HepG2 (cell line): Measurements from ENCODE around the gene BOD1L1. TPM values are rescaled to one million over a fixed set of nuclear protein-coding genes. Genes with fewer than 3 reads are reported as not detected.

Source experiments
- ARID4A ChIP-seq: sonication (generic); formaldehyde crosslinking; IDR thresholded peaks from 2 replicates; pipeline ENCODE4 v1.5.0; 2020; ENCODE audit warnings: mild to moderate bottlenecking, missing genetic modification reagents, borderline replicate concordance
- ATRX ChIP-seq: sonication (generic); formaldehyde crosslinking; IDR thresholded peaks from 2 replicates; pipeline ENCODE4 v1.4.0; 2020; ENCODE audit warnings: missing genetic modification reagents, borderline replicate concordance
- CBX2 ChIP-seq, 2 experiments: fragments of 200-600 bp in 1 of 2; sonication (generic); formaldehyde crosslinking in 1 of 2; IDR thresholded peaks; 2 replicates each; pipeline versions ENCODE4 v1.7.0 to v1.8.1; 2018 to 2022; ENCODE audit warnings: low read depth in 2 of 2, low read length in 1 of 2, mild to moderate bottlenecking in 1 of 2, missing genetic modification reagents in 1 of 2
- CREB3 ChIP-seq: sonication (generic); formaldehyde crosslinking; IDR thresholded peaks from 2 replicates; pipeline ENCODE4 v1.5.0; 2020; ENCODE audit warnings: missing genetic modification reagents
- FOXK2 ChIP-seq: fragments of 450-650 bp; IDR thresholded peaks from 2 replicates; pipeline ENCODE4 v1.6.1; 2016
- GABPB1 ChIP-seq: IDR thresholded peaks from 2 replicates; pipeline ENCODE4 v1.6.1; 2016; ENCODE audit warnings: mild to moderate bottlenecking, missing genetic modification reagents, moderate library complexity, missing compliant biosample characterization
- MATR3 ChIP-seq: sonication (generic); formaldehyde crosslinking; IDR thresholded peaks from 2 replicates; pipeline ENCODE4 v1.4.0; 2020; ENCODE audit warnings: missing genetic modification reagents
- MIER2 ChIP-seq: IDR thresholded peaks from 2 replicates; pipeline ENCODE4 v1.6.1; 2016; ENCODE audit warnings: missing biosample characterization, missing genetic modification reagents
- NR2F2 ChIP-seq: IDR thresholded peaks from 2 replicates; pipeline ENCODE4 v1.6.1; 2012; ENCODE audit warnings: low read depth, inconsistent platforms, borderline replicate concordance
- PCBP1 ChIP-seq: fragments of 200-400 bp; formaldehyde crosslinking; IDR thresholded peaks from 2 replicates; pipeline ENCODE4 v1.6.1; 2017; ENCODE audit warnings: mild to moderate bottlenecking, low read depth, low read length, borderline replicate concordance
- PPARG ChIP-seq: conservative IDR thresholded peaks from 2 replicates; pipeline ENCODE4 v1.6.1; 2016; ENCODE audit warnings: missing biosample characterization, missing genetic modification reagents
- RBAK ChIP-seq: sonication (generic); formaldehyde crosslinking; IDR thresholded peaks from 2 replicates; pipeline ENCODE4 v1.5.1; 2020; ENCODE audit warnings: mild to moderate bottlenecking, missing genetic modification reagents
- RBFOX2 ChIP-seq: fragments of 200-400 bp; formaldehyde crosslinking; IDR thresholded peaks from 2 replicates; pipeline ENCODE4 v1.6.1; 2017; ENCODE audit warnings: low read depth, mild to moderate bottlenecking, low read length
- SNAPC2 ChIP-seq: sonication (generic); formaldehyde crosslinking; IDR thresholded peaks from 2 replicates; pipeline ENCODE4 v1.8.1; 2022; ENCODE audit warnings: mild to moderate bottlenecking, missing genetic modification reagents
- TFAP4 ChIP-seq: sonication (generic); IDR thresholded peaks from 2 replicates; pipeline ENCODE4 v1.6.1; 2016; ENCODE audit warnings: low read depth, borderline replicate concordance
- ZBTB38 ChIP-seq: sonication (generic); formaldehyde crosslinking; IDR thresholded peaks from 2 replicates; pipeline ENCODE4 v1.5.1; 2020; ENCODE audit warnings: mild to moderate bottlenecking, missing genetic modification reagents
- ZBTB42 ChIP-seq: sonication (generic); formaldehyde crosslinking; IDR thresholded peaks from 2 replicates; pipeline ENCODE4 v1.5.0; 2020; ENCODE audit warnings: mild to moderate bottlenecking, missing genetic modification reagents
- ZFP91 ChIP-seq: sonication (generic); formaldehyde crosslinking; IDR thresholded peaks from 2 replicates; pipeline ENCODE4 v1.9.0; 2022; ENCODE audit warnings: missing genetic modification reagents, mild to moderate bottlenecking, borderline replicate concordance
- ZNF383 ChIP-seq: sonication (generic); formaldehyde crosslinking; IDR thresholded peaks from 2 replicates; pipeline ENCODE4 v1.4.0; 2020; ENCODE audit warnings: missing genetic modification reagents, mild to moderate bottlenecking, borderline replicate concordance
- ZNF510 ChIP-seq: sonication (generic); formaldehyde crosslinking; IDR thresholded peaks from 2 replicates; pipeline ENCODE4 v1.4.0; 2020; ENCODE audit warnings: low read depth, mild to moderate bottlenecking, missing genetic modification reagents
- ZNF572 ChIP-seq: sonication (generic); formaldehyde crosslinking; IDR thresholded peaks from 2 replicates; pipeline ENCODE4 v1.5.1; 2020; ENCODE audit warnings: mild to moderate bottlenecking, missing genetic modification reagents
- ZSCAN12 ChIP-seq: sonication (generic); formaldehyde crosslinking; IDR thresholded peaks from 2 replicates; pipeline ENCODE4 v1.9.0; 2021; ENCODE audit warnings: mild to moderate bottlenecking, missing genetic modification reagents
- ZSCAN20 ChIP-seq: sonication (generic); formaldehyde crosslinking; IDR thresholded peaks from 2 replicates; pipeline ENCODE4 v1.4.0; 2020; ENCODE audit warnings: missing genetic modification reagents, mild to moderate bottlenecking, borderline replicate concordance
- polyA plus RNA-seq, 8 experiments: library from polyadenylated mRNA; depleted of rRNA in 3 of 8; stranded (reverse) in 7 of 8; unstranded in 1 of 8; fragments of >200 nt; fragmentation: Illumina TruSeq in 4 of 8; extraction: Trizol in 4 of 8; gene quantifications; 2 replicates each; pipeline versions ENCODE4 v1.2.1 to v1.2.3, GENCODE V29; 2011 to 2016; ENCODE audit warnings: low read depth in 4 of 8, missing spikeins in 1 of 8, mixed read lengths in 1 of 8; ENCODE audit not compliant: insufficient read depth in 1 of 8
- total RNA-seq, 5 experiments: library from RNA; depleted of rRNA; stranded (reverse); fragments of >200 nt; fragmentation: Illumina TruSeq; extraction: Trizol; gene quantifications; 2 replicates each; pipeline ENCODE4 v1.2.3, GENCODE V29; 2016; ENCODE audit warnings: low read depth in 1 of 5

BOD1L1 gene
- total and polyA plus RNA-seq, 2 of the 13 experiments (the other 11 are each of a cell fraction or from before 2014, with no cell fraction given), result 11.7 to 17.9 TPM

GRCh38 chr4:13654162-13654797, 26.8 kb upstream of the BOD1L1 start (continued):
- TF ChIP-seq CBX2 (IDR thresholded peaks at IDR 0.05; ENCODE audit: low read depth, low read length), result no peak
- no peak for TF ChIP-seq CBX2 (CRISPR knock-in tag; IDR thresholded peaks at IDR 0.05; ENCODE audit: low read depth)
- peak; percentile 97 for TF ChIP-seq ZFP91 (CRISPR knock-in tag)
- TF ChIP-seq GABPB1, result peak; percentile 59; the same call in 1 of the 2 replicates
- no peak for TF ChIP-seq ZSCAN12
- TF ChIP-seq ZBTB42 (CRISPR knock-in tag), result peak; percentile 91; the same call in 1 of the 2 replicates
- no peak for TF ChIP-seq CREB3 (CRISPR knock-in tag)
- no peak for TF ChIP-seq PCBP1
- TF ChIP-seq ATRX (CRISPR knock-in tag), result no peak
- TF ChIP-seq ZNF510 (CRISPR knock-in tag), result 0 out of 2 replicates have a peak, but pooled peaks have one; percentile 43
- TF ChIP-seq ZNF572 (CRISPR knock-in tag), result peak; percentile 64; the same call in 1 of the 2 replicates
- no peak for TF ChIP-seq RBAK (CRISPR knock-in tag)
- TF ChIP-seq FOXK2, result no peak
- no peak for TF ChIP-seq MATR3 (CRISPR knock-in tag)
- TF ChIP-seq NR2F2, result no peak
- TF ChIP-seq MIER2 (CRISPR knock-in tag), result no peak
- 0 out of 2 replicates have a peak, but pooled peaks have one; percentile 26 for TF ChIP-seq ZBTB38 (CRISPR knock-in tag)
- TF ChIP-seq ARID4A (CRISPR knock-in tag), result 0 out of 2 replicates have a peak, but pooled peaks have one; percentile 21
- no peak for TF ChIP-seq ZSCAN20 (CRISPR knock-in tag)
- TF ChIP-seq PPARG, result no peak
- TF ChIP-seq RBFOX2, result no peak
- TF ChIP-seq TFAP4, result peak; percentile 24; the same call in 1 of the 2 replicates
- TF ChIP-seq ZNF383, result no peak
- TF ChIP-seq SNAPC2, result no peak
